ENCODE results near the gene DBR1. TPM values are rescaled to one million over a fixed set of nuclear protein-coding genes. Genes with fewer than 3 reads are reported as not detected.
"Not testable (repeated sequence)": the region's sequence is repeated elsewhere in the genome, so short reads cannot be mapped to it uniquely, and the experiment has no call there.

Gene DBR1
- total and polyA plus RNA-seq, 2 experiments from 2014 or later: 12.3 to 16.9 TPM

DNA sequence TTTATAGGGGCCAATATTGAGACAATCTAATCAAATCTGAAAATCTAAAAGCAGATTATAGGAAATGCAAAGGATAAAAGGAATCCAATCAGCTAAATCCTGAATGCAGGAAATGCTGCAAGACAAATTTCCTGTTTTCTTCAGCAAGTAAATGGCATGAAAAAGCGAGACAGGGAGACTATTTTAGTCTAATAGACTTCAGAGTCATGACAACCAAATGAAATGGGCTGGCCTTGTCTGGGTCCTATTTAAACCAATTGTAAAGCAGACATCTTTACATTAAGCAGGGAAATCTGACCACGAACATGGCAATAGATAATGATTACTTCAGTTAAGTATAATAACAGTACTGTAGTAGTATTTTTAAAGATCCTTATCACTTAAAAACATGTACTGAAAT, 2.1 kb downstream of the DBR1 start:
- peak overlapping the region; percentile 85 for H3K4me2 ChIP-seq (ENCODE audit: unreplicated experiment)
- in situ Hi-C loops (cut with MboI): no loop called here

DNA sequence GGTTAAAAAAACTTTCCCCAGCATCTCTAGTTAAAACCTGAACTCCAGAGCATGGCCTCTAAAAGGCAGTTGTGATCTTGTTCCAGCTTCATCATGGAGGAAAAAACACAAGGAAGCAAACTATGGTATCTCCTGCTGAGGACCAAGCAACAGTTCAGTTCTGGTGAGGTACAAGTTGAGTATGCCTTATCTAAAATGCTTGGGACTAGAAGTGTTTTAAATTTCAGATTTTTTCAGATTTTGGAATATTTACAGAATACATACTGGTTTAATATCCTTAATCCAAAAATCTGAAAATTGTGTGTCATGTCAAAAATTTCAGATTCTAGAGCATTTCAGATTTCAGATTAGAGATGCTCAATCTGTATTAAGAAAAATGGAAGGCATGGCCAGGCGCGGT, 9.7 kb downstream of the DBR1 start:
- Histone ChIP-seq H3K79me2 (ENCODE audit: insufficient read depth) (no peaks in the 10 kb centered on the region), H3K4me3 (no peak overlapping the region), H3K4me2 (ENCODE audit: unreplicated experiment) (no peak overlapping the region), H3K27me3 (replicated peaks; ENCODE audit: insufficient read depth) (no peaks in the 10 kb centered on the region), H3K9me3 (ENCODE audit: low read depth) (no peaks in the 10 kb centered on the region), H3K9ac (no peak overlapping the region), H2AFZ (no peak overlapping the region), H3K36me3 (ENCODE audit: low read depth) (peaks cover 25% of the 10 kb centered on the region; the same call in 1 of the 2 replicates), H4K20me1 (ENCODE audit: insufficient read depth) (no peaks in the 10 kb centered on the region), H3K27ac (no peak overlapping the region), H3K4me1 (ENCODE audit: insufficient read depth) (no peaks in the 10 kb centered on the region), H3K9me2 (ENCODE audit: insufficient read depth) (no peaks in the 10 kb centered on the region), H3F3A (ENCODE audit: insufficient read depth) (no peaks in the 10 kb centered on the region)
- no peak for TF ChIP-seq EZH2phosphoT487 (IDR thresholded peaks at IDR 0.05; ENCODE audit: insufficient read depth, low read depth)
- TF ChIP-seq EZH2 (IDR thresholded peaks at IDR 0.05; ENCODE audit: insufficient read depth, poor library complexity, severe bottlenecking): no peak
- 95 to 98% methylated on average over 2 of the region's 2 CpGs for WGBS, 2 experiments (ENCODE audit: low coverage in 1 of 2, low lambda C conversion rate in 2 of 2, missing lambda C conversion rate in 2 of 2)
- in situ Hi-C loops (cut with MboI): no loop called here
- DNase-seq: no peak

More for the DNA sequence above, 2.1 kb downstream of the DBR1 start:
- no peak for TF ChIP-seq EZH2phosphoT487 (IDR thresholded peaks at IDR 0.05; ENCODE audit: insufficient read depth, low read depth)
- TF ChIP-seq EZH2 (IDR thresholded peaks at IDR 0.05; ENCODE audit: insufficient read depth, poor library complexity, severe bottlenecking): no peak
- Histone ChIP-seq H3K4me1 (ENCODE audit: insufficient read depth) (no peaks in the 10 kb centered on the region), H3F3A (ENCODE audit: insufficient read depth) (no peaks in the 10 kb centered on the region), H4K20me1 (ENCODE audit: insufficient read depth) (no peaks in the 10 kb centered on the region), H3K36me3 (ENCODE audit: low read depth) (peaks cover 6% of the 10 kb centered on the region; the same call in 1 of the 2 replicates), H3K9me3 (ENCODE audit: low read depth) (no peaks in the 10 kb centered on the region), H3K79me2 (ENCODE audit: insufficient read depth) (peaks cover 41% of the 10 kb centered on the region), H2AFZ (no peak overlapping the region), H3K27ac (no peak overlapping the region), H3K9ac (no peak overlapping the region), H3K9me2 (ENCODE audit: insufficient read depth) (no peaks in the 10 kb centered on the region), H3K27me3 (replicated peaks; ENCODE audit: insufficient read depth) (no peaks in the 10 kb centered on the region), H3K4me3 (no peak overlapping the region)
- no peak for DNase-seq
- WGBS, 2 experiments (ENCODE audit: low coverage in 1 of 2, low lambda C conversion rate in 2 of 2, missing lambda C conversion rate in 2 of 2): 79% methylated on average over 2 of the region's 2 CpGs

DNA sequence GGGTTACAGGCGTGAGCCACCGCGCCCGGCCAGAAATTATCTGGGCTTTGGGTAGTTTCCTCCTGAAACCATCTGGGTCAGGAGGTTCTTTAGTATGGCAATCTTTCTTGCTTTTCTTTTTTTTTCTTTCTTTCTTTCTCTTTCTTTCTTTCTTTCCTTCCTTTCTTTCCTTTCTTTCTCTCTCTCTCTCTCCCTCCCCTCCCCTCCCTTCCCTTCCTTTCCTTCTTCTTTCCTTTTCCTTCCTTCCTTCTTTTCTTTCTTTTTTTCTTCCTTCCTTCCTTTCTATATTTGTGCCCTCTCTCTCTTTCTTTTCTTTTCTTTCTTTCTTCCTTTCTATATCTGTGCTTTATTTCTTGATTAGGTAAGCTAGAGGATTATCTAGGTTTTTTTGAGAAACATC, 17.0 kb downstream of the DBR1 start:
- Histone ChIP-seq H4K20me1 (ENCODE audit: insufficient read depth) (no peaks in the 10 kb centered on the region), H3K27me3 (replicated peaks; ENCODE audit: insufficient read depth) (no peaks in the 10 kb centered on the region), H2AFZ (no peak overlapping the region), H3K9me2 (ENCODE audit: insufficient read depth) (no peaks in the 10 kb centered on the region), H3K9me3 (ENCODE audit: low read depth) (no peaks in the 10 kb centered on the region), H3K79me2 (ENCODE audit: insufficient read depth) (no peaks in the 10 kb centered on the region), H3F3A (ENCODE audit: insufficient read depth) (no peaks in the 10 kb centered on the region), H3K4me3 (no peak overlapping the region), H3K4me2 (ENCODE audit: unreplicated experiment) (no peak overlapping the region), H3K4me1 (ENCODE audit: insufficient read depth) (no peaks in the 10 kb centered on the region), H3K27ac (no peak overlapping the region), H3K9ac (no peak overlapping the region), H3K36me3 (ENCODE audit: low read depth) (peaks cover 16% of the 10 kb centered on the region; the same call in 1 of the 2 replicates)
- no peak for TF ChIP-seq EZH2 (IDR thresholded peaks at IDR 0.05; ENCODE audit: insufficient read depth, poor library complexity, severe bottlenecking)
- no peak for TF ChIP-seq EZH2phosphoT487 (IDR thresholded peaks at IDR 0.05; ENCODE audit: insufficient read depth, low read depth)
- DNase-seq: no peak
- WGBS, 2 experiments (ENCODE audit: low coverage in 1 of 2, low lambda C conversion rate in 2 of 2, missing lambda C conversion rate in 2 of 2): 98 to 100% methylated on average over 4 of the region's 4 CpGs
- in situ Hi-C loops (cut with MboI): no loop called here

DNA sequence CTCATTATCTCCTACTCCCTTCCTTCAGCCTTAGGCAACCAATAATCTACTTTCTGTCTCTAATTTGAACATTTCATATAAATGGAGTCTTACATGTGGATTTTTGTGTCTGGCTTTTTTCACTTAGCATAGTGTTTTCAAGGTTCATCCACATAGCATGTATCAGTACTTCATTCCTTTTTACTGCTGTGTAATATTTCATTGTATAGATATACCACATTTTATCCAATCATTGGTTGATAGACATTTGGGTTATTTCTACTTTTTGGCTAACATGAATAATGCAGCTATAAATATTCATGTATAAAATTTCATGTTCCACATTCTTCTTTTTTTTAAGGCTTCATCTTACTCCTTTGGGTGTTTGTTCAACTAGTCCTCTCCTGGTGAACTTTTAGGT, 20.2 kb downstream of the DBR1 start:
- no peaks in the 10 kb centered on the region for H3K79me2 ChIP-seq (ENCODE audit: insufficient read depth)
- in situ Hi-C loops (cut with MboI): no loop called here
- no peak overlapping the region for H3K4me2 ChIP-seq (ENCODE audit: unreplicated experiment)
- H3K9me2 ChIP-seq (ENCODE audit: insufficient read depth): no peaks in the 10 kb centered on the region
- H3K9ac ChIP-seq: no peak overlapping the region
- H3K4me3 ChIP-seq: no peak overlapping the region
- TF ChIP-seq EZH2 (IDR thresholded peaks at IDR 0.05; ENCODE audit: insufficient read depth, poor library complexity, severe bottlenecking) (no peak), EZH2phosphoT487 (IDR thresholded peaks at IDR 0.05; ENCODE audit: insufficient read depth, low read depth) (no peak)
- H3F3A ChIP-seq (ENCODE audit: insufficient read depth): no peaks in the 10 kb centered on the region
- no peak overlapping the region for H3K27ac ChIP-seq
- no peak for DNase-seq
- no peaks in the 10 kb centered on the region for H3K36me3 ChIP-seq (ENCODE audit: low read depth)
- H3K4me1 ChIP-seq (ENCODE audit: insufficient read depth): no peaks in the 10 kb centered on the region
- no peaks in the 10 kb centered on the region for H3K27me3 ChIP-seq (replicated peaks; ENCODE audit: insufficient read depth)
- no peaks in the 10 kb centered on the region for H3K9me3 ChIP-seq (ENCODE audit: low read depth)
- H4K20me1 ChIP-seq (ENCODE audit: insufficient read depth): no peaks in the 10 kb centered on the region
- no peak overlapping the region for H2AFZ ChIP-seq

DNA sequence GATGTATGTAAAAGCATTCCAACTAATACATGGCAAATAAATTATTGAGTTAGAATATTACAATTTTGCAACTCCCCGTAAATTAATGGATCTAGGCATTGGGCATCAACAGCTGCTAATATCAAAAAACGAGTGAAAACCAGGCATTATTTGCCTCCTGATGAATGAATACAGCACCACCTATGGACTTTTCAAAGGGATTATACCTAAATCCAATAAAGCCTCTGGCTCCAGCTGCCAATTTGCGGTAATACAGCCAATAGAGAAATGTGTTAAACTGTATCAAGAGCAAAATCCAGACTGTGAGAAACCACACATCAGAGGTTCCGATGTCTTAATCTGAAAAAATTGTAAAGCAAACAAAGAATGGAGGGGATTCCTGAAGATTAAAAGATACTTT, 26.2 kb downstream of the DBR1 start:
- no peaks in the 10 kb centered on the region for H3K4me1 ChIP-seq (ENCODE audit: insufficient read depth)
- no peak overlapping the region for H3K27ac ChIP-seq
- H3K36me3 ChIP-seq (ENCODE audit: low read depth): no peaks in the 10 kb centered on the region
- 77 to 78% methylated on average over 4 of the region's 4 CpGs for WGBS, 2 experiments (ENCODE audit: low coverage in 1 of 2, low lambda C conversion rate in 2 of 2, missing lambda C conversion rate in 2 of 2)
- no peaks in the 10 kb centered on the region for H3K27me3 ChIP-seq (replicated peaks; ENCODE audit: insufficient read depth)
- DNase-seq: peak; percentile 10
- no peak overlapping the region for H2AFZ ChIP-seq
- no peaks in the 10 kb centered on the region for H3F3A ChIP-seq (ENCODE audit: insufficient read depth)
- H3K79me2 ChIP-seq (ENCODE audit: insufficient read depth): no peaks in the 10 kb centered on the region
- no peak overlapping the region for H3K4me3 ChIP-seq
- H3K9ac ChIP-seq: no peak overlapping the region
- no peaks in the 10 kb centered on the region for H3K9me3 ChIP-seq (ENCODE audit: low read depth)
- in situ Hi-C loops (cut with MboI): no loop called here
- H3K9me2 ChIP-seq (ENCODE audit: insufficient read depth): no peaks in the 10 kb centered on the region
- no peak overlapping the region for H3K4me2 ChIP-seq (ENCODE audit: unreplicated experiment)
- no peak for TF ChIP-seq EZH2phosphoT487 (IDR thresholded peaks at IDR 0.05; ENCODE audit: insufficient read depth, low read depth)
- TF ChIP-seq EZH2 (IDR thresholded peaks at IDR 0.05; ENCODE audit: insufficient read depth, poor library complexity, severe bottlenecking): no peak
- no peaks in the 10 kb centered on the region for H4K20me1 ChIP-seq (ENCODE audit: insufficient read depth)

DNA sequence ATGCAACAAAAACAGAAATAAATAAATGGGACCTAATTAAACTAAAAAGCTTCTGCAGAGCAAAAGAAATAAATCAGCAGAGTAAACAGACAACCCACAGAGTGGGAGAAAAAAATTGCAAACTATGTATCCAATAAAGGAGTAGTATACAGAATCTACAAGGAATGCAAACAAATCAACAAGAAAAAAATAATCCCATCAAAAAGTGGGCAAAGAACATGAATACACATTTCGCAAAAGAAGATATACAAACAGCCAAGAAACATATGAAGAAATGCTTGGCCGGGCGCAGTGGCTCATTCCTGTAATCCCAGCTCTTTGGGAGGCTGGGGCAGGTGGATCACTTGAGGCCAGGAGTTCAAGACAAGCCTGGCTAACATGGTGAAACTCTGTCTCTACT, 32.5 kb downstream of the DBR1 start:
- H3K9ac ChIP-seq; H3K4me2 ChIP-seq (ENCODE audit: unreplicated experiment): not testable (repeated sequence)
- 84 to 85% methylated on average over 3 of the region's 3 CpGs for WGBS, 2 experiments (ENCODE audit: low coverage in 1 of 2, low lambda C conversion rate in 2 of 2, missing lambda C conversion rate in 2 of 2)

More for the DNA sequence above, 32.5 kb downstream of the DBR1 start:
- H3K36me3 ChIP-seq (ENCODE audit: low read depth); H3K4me3 ChIP-seq; H4K20me1 ChIP-seq (ENCODE audit: insufficient read depth); H3K27ac ChIP-seq; H3F3A ChIP-seq (ENCODE audit: insufficient read depth); in situ Hi-C loops (cut with MboI); H3K4me1 ChIP-seq (ENCODE audit: insufficient read depth); H2AFZ ChIP-seq; H3K79me2 ChIP-seq (ENCODE audit: insufficient read depth); H3K27me3 ChIP-seq (replicated peaks; ENCODE audit: insufficient read depth); H3K9me2 ChIP-seq (ENCODE audit: insufficient read depth); H3K9me3 ChIP-seq (ENCODE audit: low read depth); DNase-seq: not testable (repeated sequence)
